ENCODE measurements around the gene CCDC78. TPM values are rescaled to one million over a fixed set of nuclear protein-coding genes. Genes with fewer than 3 reads are reported as not detected.
A peak's percentile ranks its signal among the peaks of the same experiment; 100 is the strongest.

CCDC78 gene
- total and polyA plus RNA-seq, 2 of the 13 experiments (the other 11 are each of a cell fraction or from before 2014, with no cell fraction given), result 0.53 to 1.5 TPM

DNA sequence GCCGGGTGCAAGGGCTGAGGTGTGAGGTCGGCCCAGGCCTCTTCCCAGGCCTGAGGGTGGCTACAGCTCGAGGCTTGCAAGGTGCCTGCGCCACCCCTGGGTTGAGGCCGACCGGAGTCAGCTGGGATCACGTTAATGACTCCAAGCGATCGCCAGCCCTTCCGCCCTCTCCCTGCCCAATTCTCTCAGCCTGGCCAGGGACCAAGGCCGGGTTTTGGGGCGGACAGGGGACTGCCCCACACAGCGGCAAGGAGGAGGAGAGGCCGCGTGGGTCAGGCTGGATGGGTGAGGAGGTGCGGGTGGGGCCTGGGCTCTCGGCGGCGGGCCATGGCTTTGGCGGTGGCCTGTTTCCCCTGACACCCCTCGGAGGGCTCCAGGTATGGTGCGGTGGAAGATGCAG lies 32.9 kb downstream of the CCDC78 start (continued):
- TF ChIP-seq RFX1 (IDR thresholded peaks at IDR 0.05), result no peak
- TF ChIP-seq, protein P1, sequence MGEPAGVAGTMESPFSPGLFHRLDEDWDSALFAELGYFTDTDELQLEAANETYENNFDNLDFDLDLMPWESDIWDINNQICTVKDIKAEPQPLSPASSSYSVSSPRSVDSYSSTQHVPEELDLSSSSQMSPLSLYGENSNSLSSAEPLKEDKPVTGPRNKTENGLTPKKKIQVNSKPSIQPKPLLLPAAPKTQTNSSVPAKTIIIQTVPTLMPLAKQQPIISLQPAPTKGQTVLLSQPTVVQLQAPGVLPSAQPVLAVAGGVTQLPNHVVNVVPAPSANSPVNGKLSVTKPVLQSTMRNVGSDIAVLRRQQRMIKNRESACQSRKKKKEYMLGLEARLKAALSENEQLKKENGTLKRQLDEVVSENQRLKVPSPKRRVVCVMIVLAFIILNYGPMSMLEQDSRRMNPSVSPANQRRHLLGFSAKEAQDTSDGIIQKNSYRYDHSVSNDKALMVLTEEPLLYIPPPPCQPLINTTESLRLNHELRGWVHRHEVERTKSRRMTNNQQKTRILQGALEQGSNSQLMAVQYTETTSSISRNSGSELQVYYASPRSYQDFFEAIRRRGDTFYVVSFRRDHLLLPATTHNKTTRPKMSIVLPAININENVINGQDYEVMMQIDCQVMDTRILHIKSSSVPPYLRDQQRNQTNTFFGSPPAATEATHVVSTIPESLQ (CRISPR knock-in tag; conservative IDR thresholded peaks at IDR 0.05), result no peak

- in situ Hi-C loops (cut with HindIII; ENCODE audit: extremely low pct_ligation_motif_present, low pct_unique_long_range_greater_than_20kb), result no loop called here
- POLR2A ChIA-PET, result no interaction called here
- CTCF ChIA-PET (ENCODE audit: low intra/inter-chr PET ratio, low total read pairs), result no interaction called here
Measured at GRCh38 chr16:692356-693108, 33.7 kb downstream of the CCDC78 start.

More at GRCh38 chr16:692356-693108, 33.7 kb downstream of the CCDC78 start:
- Histone ChIP-seq H2AFZ (ENCODE audit: low read length) (no peak overlapping the region), H3K79me2 (ENCODE audit: insufficient read depth, low read length) (peaks cover 2% of the 10 kb centered on the region), H4K20me1 (ENCODE audit: insufficient read depth, low read length) (no peaks in the 10 kb centered on the region), H3K27ac (ENCODE audit: extremely low read length, insufficient read depth, low read length) (no peak overlapping the region), H3K4me1 (ENCODE audit: insufficient read depth, low read length) (peaks cover 26% of the 10 kb centered on the region), H3K9ac (ENCODE audit: insufficient read depth, low read depth, low read length) (no peak overlapping the region), H3K4me2 (ENCODE audit: low read depth, low read length) (no peak overlapping the region), H3K9me3 (ENCODE audit: low read length) (no peaks in the 10 kb centered on the region), H3K4me3 (replicated peaks in 1 of 3; ENCODE audit: insufficient read depth in 1 of 3, low read depth in 2 of 3, low read length in 3 of 3) (no peak overlapping the region), H3K27me3 (ENCODE audit: control insufficient read depth in 1 of 2, insufficient read depth in 2 of 2, low read length in 2 of 2) (peaks cover 7 to 30% of the 10 kb centered on the region in 2 experiments), H3K36me3 (replicated peaks in 1 of 2; ENCODE audit: control insufficient read depth in 1 of 2, insufficient read depth in 2 of 2, low read length in 2 of 2) (0 out of 5 replicates have a peak, but pooled peaks cover 0 to 1% of the 10 kb centered on the region in 2 experiments)
- ATAC-seq, result no peak
- BruUV-seq (replicated peaks), result no TSS peak
- intact Hi-C loops (cut with micrococcal nuclease; ENCODE audit: unreplicated experiment), result no loop called here
- WGBS (ENCODE audit: low lambda C conversion rate), result 29% methylated on average over 10 of the region's 10 CpGs
- TF ChIP-seq RAD51 (IDR thresholded peaks at IDR 0.05; ENCODE audit: borderline replicate concordance), result peak; percentile 68
- no peak for TF ChIP-seq TFDP2 (CRISPR knock-in tag; IDR thresholded peaks at IDR 0.05)
- DNase-seq (ENCODE audit: low spot score), result no peak
- no peak for FAIRE-seq
